ENCODE measurements around the gene PLEKHG4B.

PLEKHG4B gene

DNA sequence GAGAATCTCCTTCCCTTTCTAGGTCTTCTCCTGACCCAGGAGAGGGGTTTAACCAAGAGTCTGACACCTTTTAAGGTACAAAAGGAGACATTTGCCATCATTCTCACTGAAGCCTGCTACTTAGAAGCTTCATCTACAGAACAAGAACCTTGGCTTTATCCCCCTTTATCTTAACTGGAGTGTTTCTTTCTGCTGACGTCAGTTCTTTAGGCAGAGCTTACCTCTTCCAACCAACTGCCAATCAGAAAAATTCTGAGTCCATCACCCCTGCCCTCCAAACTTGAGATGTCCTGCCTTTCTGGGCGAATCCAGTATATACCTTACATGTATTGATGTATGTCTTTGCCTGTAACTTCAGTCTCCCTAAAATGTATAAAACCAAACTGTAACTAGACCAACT lies 37.2 kb downstream of the PLEKHG4B start:
- no peak for DNase-seq (ENCODE audit: low spot score)

DNA sequence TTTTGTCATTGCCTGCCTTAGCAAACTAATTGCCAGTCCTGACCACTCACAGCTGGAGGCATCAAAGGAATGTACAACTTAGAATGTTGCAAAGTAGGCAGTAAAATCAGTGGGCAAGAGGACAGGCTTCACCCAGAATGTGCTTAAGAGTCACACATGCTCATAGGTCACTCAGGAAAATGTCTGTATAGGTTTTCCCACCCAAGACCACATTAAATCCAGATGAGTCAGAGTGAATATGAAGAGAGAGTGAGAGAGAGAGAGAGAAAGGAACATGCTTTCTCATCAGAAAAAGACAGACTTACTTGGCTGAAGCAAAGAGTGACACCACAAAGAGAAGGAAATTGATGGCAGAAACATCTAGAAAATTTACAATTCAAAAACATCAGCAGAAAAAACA lies 37.9 kb downstream of the PLEKHG4B start:
- DNase-seq (ENCODE audit: low spot score), result peak; percentile 15

DNA sequence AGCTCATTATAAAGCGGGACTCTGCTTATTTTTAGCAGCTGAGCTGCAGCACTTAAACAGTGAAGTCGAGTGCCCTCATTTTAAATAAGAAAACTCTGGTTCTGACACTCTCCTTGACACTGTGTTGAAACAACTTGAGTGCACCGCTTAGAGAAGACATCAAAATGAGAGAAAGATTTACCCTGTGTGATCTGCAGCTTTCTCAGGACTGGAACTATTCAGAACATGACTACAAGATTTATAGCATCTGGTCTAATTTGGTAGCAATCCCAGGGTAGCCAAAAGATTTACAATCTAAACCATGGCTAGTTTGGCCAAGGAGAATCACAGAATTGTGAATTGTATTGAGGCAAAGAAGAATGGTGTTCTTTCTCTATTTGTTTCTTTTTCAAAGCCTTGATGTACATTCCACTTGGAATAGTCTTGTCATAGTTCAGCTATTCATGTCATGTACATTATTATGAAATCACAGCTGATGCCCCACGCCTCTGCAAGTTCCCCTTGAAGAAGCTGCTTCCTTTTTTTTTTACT lies 38.7 kb downstream of the PLEKHG4B start:
- no peak for DNase-seq (ENCODE audit: low spot score)

DNA sequence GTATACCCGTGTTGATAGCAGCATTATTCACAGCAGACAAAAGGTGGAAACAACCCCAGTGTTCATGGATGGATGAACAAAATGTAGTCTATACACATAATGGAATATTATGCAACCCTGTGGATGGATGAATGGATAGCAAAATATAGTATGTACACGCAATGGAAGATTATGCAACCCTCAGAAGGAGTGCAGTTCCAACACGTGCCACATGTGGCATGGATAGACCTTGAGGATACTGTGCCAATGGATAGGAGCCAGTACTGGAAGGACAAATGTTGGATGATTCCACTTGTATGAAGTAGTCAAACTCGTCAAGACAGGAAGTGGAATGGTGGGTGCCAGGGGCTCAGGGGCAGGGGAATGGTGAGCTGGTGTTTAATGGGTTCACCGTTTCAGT lies 44.9 kb downstream of the PLEKHG4B start:
- DNase-seq (ENCODE audit: low spot score), result peak; percentile 16

DNA sequence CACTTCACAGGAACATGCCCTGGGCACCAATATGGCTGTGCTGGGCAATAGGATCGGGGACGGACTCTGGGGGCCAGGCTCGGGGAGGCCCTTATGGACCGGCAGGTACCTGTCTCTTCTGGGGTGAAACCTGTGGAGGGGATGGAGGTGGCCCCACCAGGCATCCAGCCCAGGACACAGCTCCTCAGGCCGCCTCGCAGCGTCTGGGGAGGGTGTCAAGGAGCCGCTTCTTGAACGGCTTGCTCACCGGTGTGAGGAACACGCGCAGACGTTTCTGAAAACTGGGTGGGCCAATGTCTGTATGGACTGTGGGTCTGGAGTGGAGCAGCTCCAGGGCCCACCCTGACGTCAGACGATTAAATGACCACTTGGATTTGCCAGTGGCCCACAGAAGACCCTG lies 45.8 kb downstream of the PLEKHG4B start:
- no peak for DNase-seq (ENCODE audit: low spot score)

DNA sequence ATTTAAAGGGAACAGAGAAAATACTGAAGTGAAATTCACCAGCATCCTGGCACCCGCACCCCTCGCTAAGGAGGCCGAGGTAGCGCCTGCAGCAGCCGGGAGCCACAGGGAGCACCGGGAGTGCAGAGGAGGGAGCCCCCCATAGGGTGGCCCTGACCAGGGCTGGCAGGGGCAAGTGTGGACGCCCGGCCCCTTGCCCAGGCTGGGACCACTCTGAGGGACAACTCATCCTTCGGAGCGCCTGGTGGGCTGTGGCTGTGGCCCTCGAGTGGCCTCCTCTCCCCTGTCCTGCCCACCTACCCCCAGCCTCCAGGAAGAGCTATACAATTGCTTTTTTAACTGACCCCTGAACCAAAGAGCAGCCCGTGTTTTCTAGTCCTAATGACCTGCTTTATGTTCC lies 47.0 kb downstream of the PLEKHG4B start:
- DNase-seq (ENCODE audit: low spot score), result no peak

DNA sequence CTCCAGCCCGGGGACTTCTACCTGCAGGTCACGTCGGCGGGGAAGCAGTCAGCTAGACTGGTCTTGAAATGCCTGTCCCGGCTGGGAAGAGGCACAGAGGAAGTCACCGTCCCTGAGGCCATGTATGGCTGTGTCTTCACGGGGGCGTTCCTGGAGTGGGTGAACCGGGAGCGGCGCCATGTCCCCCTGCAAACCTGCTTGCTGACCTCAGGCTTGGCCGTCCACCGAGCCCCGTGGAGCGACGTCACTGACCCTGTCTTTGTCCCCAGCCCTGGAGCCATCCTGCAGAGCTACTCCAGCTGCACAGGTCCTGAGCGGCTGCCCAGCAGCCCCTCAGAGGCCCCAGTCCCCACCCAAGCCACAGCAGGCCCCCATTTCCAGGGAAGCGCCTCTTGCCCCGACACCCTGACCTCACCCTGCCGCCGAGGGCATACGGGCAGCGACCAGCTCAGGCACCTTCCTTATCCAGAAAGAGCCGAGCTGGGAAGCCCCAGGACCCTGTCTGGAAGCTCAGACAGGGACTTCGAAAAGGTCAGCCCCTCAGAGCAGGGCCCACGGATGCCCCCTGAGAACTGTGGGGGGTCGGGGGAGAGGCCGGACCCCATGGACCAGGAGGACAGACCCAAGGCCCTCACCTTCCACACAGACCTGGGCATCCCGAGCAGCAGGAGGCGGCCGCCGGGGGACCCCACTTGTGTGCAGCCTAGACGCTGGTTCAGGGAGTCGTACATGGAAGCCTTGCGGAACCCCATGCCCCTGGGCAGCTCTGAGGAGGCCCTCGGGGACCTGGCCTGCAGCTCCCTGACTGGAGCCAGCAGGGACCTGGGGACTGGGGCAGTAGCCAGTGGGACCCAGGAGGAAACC lies 47.8 kb downstream of the PLEKHG4B start:
- no peak for DNase-seq (ENCODE audit: low spot score)

DNA sequence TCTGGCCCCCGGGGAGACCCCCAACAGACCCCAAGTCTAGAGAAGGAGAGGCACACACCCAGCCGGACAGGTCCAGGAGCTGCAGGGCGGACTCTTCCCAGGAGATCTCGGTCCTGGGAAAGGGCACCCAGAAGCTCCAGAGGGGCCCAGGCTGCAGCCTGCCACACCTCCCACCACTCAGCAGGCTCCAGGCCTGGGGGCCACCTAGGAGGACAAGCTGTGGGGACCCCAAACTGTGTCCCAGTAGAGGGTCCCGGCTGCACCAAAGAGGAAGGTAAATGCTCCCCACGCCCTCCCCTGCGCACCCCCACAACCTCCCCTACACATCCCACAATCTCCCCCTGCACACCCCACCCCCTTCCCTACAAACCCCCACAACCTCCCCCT lies 48.5 kb downstream of the PLEKHG4B start:
- DNase-seq (ENCODE audit: low spot score), result no peak

DNA sequence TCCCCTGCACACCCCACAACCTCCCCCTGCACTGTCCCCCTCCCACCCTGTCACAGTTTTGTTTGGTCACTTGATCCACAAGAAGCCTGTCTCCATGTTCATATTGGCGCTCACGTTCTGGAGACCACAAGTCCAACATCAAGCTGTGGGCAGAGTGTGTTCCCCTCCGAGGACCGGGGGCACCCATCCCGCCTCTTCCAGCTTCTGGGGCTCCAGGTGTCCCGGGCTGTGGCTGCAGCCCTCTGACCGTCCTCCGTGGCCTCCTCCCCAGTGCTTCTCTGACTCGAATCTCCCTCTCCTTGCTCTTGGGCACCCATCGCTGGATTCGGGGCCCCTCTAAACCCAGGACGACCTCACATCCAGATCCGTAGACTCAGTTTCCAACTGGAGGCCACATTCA lies 49.2 kb downstream of the PLEKHG4B start:
- no peak for DNase-seq (ENCODE audit: low spot score)

DNA sequence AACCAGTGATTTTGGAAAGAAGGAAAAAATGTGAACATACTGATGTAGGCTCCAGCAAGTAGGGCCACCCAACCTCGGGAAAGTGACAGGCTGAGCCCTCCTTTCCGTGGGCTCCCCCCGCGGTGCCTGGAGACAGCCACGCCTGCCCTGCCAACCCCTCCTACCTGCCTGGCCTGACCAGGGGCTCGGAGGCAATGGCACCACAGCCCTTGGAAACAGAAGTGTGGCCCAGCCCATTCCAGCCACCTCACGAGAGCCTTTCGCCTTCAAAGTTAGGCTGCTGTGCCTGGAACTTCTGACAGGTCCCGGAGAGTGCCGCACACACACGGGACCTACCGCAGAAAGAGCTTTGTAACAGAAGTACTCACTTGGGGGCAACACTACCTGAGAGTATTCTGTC lies 49.8 kb downstream of the PLEKHG4B start:
- DNase-seq (ENCODE audit: low spot score), result no peak

DNA sequence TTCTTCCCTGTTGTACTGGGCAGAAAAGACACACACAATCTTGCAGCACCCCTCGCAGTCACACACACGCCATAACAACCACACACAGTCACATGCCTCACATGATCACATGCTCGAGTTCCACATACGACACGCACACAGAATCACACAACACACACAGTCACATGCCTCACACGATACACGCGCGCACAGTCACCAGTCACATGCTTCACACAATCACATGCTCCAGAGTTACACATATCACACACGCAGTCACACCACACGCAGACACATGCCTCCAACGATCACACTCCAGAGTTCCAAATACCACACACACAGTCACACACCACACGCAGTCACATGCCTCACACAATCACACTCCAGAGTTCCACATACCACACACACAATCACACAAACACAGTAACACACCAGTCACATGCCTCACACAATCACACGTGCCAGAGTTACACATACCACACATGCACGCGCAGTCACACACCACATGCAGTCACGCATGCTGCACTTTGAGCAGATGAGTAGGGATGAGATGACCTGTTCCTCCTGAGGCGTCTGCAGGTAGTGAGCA lies 50.4 kb downstream of the PLEKHG4B start:
- no peak for DNase-seq (ENCODE audit: low spot score)

DNA sequence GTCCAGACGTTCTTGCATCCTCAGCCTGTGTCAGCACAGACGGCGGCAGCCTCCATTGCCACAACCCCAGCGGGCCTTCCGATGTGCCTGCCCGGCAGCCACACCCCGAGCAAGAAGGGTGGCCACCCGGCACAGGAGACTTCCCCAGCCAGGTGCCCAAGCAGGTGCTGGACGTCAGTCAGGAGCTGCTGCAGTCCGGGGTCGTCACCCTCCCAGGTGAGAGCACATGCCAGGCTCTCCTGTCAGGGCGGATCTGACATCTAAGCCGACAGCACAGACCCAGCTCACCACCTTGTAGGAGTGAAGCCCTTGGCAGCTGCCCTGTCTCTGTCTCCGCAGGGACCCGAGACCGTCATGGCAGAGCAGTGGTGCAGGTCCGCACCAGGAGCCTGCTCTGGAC lies 51.1 kb downstream of the PLEKHG4B start:
- no peak for DNase-seq (ENCODE audit: low spot score)

DNA sequence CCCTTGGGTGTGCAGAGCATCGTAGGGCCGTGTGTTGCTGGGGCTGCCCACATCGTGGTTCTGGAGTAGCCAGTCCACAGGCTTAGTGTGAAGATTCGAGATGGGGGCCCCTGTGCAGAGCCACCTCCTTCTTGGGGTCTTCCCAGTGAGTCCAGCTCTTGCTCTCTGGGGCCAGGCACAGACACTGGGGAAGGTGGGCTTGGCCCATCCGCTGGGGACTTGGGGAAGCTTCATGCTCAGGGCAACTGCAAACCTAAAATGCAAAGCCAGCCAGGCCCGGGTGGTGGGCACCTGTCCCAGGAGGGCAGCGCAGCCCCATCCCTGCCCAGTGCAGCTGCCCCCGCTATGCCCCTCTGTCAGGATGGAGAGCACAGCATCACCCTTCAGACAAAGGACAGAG lies 53.0 kb downstream of the PLEKHG4B start:
- no peak for DNase-seq (ENCODE audit: low spot score)

DNA sequence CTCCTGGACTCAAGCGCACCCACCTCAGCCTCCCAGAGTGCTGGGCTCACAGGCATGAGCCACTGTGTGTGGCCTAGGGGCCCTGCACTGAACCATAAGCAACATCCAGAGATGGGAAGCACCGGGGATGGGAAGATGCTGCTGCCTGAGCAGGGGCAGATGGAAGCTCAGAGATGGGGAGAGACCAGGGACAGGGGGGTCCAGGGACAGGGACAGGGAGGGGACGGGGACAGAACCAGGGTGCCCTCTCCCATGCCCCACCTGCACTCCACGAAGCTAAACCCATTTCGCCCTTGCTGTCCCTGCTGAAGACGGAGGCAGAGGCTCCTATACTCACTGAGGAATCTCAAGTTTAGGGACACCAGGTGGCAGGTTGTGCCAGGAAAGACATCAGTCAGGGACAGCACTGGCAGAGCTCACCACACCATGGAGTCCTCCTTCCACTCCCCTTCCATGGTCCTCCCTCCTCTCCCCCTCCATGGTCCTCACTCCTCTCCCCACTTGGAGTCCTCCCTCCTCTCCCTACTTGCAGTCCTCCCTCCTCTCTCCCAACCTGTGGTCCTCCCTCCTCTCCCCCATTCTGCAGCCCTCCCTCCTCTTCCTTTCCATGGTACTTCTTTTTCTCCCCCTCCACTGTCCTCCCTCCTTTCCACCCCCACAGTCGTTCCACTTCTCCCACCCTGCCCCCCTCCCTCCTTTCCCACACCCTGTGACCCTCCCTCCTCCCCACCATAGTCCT lies 53.8 kb downstream of the PLEKHG4B start:
- no peak for DNase-seq (ENCODE audit: low spot score)

DNA sequence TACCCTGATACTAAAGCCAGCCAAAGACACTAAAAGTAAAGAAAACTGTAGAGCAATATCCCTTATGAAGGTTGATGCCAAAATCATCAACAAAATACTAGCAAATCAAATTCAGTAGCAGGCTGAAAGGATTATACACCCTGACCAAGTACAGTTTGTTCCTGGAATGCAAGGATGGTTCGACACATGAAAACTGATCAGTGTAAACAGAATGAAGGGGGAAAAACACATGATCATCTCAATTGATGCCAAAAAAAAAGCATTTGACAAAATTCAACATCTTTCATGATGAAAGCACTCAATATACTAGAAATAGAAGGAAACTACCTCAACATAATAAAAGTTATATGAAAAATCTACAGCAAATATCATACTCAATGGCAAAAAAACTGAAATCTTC lies 55.8 kb downstream of the PLEKHG4B start:
- no peak for DNase-seq (ENCODE audit: low spot score)

DNA sequence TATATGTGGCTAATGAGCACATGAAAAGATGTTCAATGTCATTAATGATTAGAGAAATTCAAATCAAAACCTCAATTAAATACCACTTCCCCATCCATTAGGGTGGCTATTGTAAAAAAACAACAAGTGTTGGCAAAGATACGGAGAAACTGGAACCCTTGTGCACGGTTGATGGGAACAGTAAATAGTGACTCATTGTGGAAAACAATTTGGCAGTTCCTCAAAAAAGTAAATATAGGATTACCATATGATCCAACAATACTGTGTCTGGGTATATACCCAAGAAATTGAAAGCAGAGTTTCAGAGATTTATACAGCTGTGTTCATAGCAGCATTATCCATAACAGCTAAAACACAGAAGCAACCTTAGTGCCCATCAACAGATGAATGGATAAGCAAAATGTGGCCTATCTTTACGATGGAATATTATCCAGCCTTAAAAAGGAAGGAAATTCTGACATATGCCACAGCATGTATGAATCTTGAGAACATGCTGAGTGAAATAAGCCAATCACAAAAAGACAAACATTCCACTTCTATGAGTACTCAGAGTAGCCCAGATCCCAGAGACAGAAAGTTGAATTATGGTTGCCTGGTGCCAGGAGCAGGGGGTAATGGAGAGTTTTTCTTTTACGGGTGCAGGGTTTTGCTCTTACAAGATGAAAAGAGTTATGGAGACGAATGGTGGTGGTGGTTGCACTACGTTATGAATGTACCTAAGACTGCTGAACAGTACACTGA lies 57.9 kb downstream of the PLEKHG4B start:
- DNase-seq (ENCODE audit: low spot score), result no peak

DNA sequence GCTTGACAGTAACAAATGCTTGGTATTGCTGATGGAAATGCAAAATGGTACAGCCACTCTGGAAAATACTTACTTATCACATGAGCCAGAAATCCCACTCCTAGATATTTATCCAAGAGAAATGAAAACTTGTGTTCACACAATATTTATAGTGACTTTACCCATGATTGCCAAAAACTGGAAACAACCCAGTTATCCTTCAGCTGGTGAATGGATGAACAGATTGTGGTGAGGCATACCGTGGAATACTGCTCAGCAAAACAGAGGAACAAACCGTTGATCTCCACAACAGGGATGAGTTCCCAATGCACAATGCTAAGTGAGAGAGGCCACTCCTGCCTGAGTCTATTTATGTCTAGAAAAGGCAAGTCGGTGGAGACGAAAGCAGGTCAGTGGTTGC lies 58.8 kb downstream of the PLEKHG4B start:
- no peak for DNase-seq (ENCODE audit: low spot score)

DNA sequence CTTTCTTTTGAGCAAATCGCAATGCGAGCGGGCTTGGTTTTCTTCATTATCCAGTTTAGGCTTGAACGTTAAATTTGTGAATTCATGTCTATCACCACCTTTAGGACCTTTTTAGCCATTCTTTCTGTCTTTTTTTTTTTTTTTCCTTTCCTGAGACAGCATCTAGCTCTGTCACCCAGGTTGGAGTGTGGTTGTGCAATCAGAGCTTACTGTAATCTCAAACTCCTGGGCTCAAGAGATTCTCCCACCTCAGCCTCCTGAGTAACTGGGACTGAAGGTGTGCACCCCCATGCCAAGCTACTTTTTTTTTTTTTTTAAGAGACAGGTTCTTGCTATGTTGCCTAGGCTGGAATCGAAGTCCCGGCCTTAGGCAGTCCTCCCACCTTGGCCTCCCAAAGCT lies 60.1 kb downstream of the PLEKHG4B start:
- DNase-seq (ENCODE audit: low spot score), result no peak

DNA sequence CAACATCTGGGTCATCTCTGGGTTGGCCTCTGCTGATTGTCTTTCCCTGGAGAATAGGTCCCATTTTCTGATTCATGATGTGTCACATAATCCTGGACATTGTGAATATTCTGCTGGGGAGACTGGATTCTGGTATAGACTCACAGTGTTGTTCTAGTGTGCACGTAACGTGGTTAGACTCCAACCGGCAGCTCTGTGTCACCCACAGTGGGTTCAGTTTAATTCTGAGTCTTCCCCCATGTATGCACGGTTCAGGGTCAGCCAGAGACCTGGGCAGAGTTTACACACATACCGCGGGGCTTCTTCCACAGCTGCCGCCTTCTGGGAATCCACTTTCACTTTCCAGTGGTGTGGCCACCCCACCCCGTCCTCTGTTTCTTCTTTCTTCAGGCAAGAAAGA lies 61.3 kb downstream of the PLEKHG4B start:
- no peak for DNase-seq (ENCODE audit: low spot score)

DNA sequence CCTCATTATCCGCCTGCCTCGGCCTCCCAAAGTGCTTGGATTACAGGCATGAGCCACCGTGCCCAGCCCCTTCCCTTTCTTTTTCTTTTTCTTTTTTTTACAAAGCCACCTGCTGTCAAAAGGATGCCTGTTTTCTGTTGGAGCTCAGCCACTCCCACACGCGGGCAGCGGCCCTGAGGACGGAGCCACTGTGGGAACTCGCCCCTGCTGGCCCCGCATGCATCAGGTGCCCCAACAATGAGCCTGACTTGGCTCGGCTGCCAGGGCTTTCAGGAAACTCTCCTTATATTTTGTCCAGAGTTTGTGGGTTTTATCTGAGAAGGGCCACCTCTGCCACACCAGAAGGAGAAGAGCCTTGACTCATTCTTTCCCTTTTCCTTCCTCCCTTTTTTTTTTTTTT lies 62.3 kb downstream of the PLEKHG4B start:
- DNase-seq (ENCODE audit: low spot score), result no peak

DNA sequence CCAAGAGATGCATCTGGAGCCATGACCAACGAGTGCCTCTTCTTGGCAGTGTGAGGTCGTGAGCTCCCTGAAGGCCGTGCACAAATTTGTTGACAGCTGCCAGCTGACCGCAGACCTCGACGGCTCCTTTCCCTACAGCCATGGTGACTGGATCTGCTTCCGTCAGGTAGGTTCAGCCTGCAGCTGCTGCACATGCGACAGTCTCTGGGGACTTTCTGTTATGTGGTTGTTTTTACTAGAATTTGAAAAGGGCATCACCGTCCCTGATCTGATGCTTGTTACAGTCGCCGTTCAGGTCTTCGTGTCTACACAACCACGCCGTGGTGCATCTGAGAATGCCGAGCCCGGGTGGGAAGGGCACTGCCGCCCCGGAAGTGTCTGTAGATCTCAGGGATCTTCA lies 62.9 kb downstream of the PLEKHG4B start:
- no peak for DNase-seq (ENCODE audit: low spot score)

DNA sequence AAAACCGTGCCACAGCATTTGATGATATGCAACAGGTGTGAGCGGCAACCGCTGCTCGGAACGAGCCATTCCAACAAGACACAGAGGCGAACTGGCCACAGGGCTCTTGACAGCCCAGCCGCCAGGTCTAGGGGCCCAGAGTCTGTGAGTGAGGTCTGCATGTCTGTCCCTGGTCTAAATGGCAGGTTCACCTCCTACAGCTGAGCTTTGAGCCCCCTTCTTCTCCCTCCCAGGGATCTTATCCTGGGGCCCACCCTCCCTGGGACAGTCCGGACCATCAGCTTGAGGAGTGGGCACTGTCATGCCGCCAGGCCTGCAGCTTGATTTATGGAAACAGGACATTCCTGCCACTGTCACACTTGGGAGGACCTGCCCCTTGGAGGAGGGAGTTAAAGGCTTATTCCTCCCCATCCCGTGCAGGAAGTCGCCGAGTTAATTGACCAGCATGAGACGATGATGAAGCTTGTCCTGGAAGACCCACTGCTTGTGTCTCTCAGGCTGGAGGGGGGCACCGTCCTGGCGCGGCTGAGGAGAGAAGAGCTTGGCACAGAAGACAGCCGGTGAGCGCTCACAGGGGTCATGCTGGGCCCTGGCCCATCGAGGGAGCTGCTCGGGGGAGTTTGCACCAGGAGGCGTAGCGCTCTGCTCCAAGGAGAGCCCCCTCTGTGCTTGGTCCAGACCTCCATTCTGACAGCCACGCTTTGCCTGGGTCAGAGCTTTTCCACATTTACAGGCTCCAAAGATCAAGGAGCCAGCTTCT lies 63.9 kb downstream of the PLEKHG4B start:
- DNase-seq (ENCODE audit: low spot score), result no peak
